ENCODE measurements around the gene TMEM235.

The TMEM235 gene

GRCh38 chr17:78264590-78264989 lies 33.2 kb downstream of the TMEM235 start:
- ChIA-PET POLR2A (interaction anchor here (0.7 kb wide), 1 partner anchor 27 kb away, joined by 5 read pairs; no protein-coding TSS in a partner anchor), CTCF (interaction anchor here (1.2 to 3.8 kb wide), 3 partner anchors 14 to 157 kb away, joined by 4 to 14 read pairs (median 5); no protein-coding TSS in a partner anchor)
- Histone ChIP-seq H3K36me3 (ENCODE audit: control insufficient read depth in 2 of 2, insufficient read depth in 1 of 2, low read length in 2 of 2) (no peaks in the 10 kb centered on the region), H3K4me1 (ENCODE audit: control insufficient read depth, insufficient read depth, low read length) (peaks cover 8% of the 10 kb centered on the region; the same call in 1 of the 2 replicates), H3K27ac (ENCODE audit: extremely low read depth, low read depth, low read length) (no peak overlapping the region), H3K4me3 (ENCODE audit: low read depth, low read length) (no peak overlapping the region), H3K9me3 (ENCODE audit: control insufficient read depth, insufficient read depth, low read depth, low read length) (no peaks in the 10 kb centered on the region)
- TF ChIP-seq ZNF580 (tag by site-specific recombination; IDR thresholded peaks at IDR 0.05): no peak
- no peak for TF ChIP-seq ZBTB20 (tag by site-specific recombination; IDR thresholded peaks at IDR 0.05)
- TF ChIP-seq KLF16 (tag by site-specific recombination; IDR thresholded peaks at IDR 0.05): no peak
- no peak for TF ChIP-seq GFI1B (tag by site-specific recombination; IDR thresholded peaks at IDR 0.05)
- no peak for TF ChIP-seq ZNF76 (tag by site-specific recombination; IDR thresholded peaks at IDR 0.05; ENCODE audit: borderline replicate concordance, low read depth)

DNA sequence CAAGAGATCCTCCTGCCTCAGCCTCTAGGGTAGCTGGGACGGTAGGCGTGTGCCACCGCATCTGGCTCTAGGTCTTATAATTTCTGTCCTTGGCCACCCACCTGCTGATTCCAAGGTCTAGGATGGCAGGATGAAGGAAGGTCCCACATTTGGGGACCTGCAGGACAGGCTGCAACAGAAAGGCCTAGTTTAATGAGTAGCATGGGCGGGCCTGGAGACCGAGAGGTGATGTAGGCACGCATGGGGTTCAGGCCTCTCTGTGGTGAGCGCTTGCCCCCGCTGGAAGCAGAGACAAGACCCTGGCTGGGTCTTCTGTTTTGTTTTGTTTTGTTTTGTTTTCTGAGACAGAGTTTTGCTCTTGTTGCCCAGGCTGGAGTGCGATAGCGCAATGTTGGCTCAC lies 33.7 kb downstream of the TMEM235 start:
- Histone ChIP-seq H3K4me1 (ENCODE audit: control insufficient read depth, insufficient read depth, low read length) (peaks cover 8% of the 10 kb centered on the region; the same call in 1 of the 2 replicates), H3K9me3 (ENCODE audit: control insufficient read depth, insufficient read depth, low read depth, low read length) (no peaks in the 10 kb centered on the region), H3K27ac (ENCODE audit: extremely low read depth, low read depth, low read length) (no peak overlapping the region), H3K36me3 (ENCODE audit: control insufficient read depth in 2 of 2, insufficient read depth in 1 of 2, low read length in 2 of 2) (no peaks in the 10 kb centered on the region), H3K4me3 (ENCODE audit: low read depth, low read length) (no peak overlapping the region)
- ChIA-PET CTCF (interaction anchor here (0.6 to 3.8 kb wide), 3 partner anchors 14 to 600 kb away, joined by 3 to 14 read pairs (median 5); no protein-coding TSS in a partner anchor), POLR2A (no interaction called here)
- TF ChIP-seq, protein P1, sequence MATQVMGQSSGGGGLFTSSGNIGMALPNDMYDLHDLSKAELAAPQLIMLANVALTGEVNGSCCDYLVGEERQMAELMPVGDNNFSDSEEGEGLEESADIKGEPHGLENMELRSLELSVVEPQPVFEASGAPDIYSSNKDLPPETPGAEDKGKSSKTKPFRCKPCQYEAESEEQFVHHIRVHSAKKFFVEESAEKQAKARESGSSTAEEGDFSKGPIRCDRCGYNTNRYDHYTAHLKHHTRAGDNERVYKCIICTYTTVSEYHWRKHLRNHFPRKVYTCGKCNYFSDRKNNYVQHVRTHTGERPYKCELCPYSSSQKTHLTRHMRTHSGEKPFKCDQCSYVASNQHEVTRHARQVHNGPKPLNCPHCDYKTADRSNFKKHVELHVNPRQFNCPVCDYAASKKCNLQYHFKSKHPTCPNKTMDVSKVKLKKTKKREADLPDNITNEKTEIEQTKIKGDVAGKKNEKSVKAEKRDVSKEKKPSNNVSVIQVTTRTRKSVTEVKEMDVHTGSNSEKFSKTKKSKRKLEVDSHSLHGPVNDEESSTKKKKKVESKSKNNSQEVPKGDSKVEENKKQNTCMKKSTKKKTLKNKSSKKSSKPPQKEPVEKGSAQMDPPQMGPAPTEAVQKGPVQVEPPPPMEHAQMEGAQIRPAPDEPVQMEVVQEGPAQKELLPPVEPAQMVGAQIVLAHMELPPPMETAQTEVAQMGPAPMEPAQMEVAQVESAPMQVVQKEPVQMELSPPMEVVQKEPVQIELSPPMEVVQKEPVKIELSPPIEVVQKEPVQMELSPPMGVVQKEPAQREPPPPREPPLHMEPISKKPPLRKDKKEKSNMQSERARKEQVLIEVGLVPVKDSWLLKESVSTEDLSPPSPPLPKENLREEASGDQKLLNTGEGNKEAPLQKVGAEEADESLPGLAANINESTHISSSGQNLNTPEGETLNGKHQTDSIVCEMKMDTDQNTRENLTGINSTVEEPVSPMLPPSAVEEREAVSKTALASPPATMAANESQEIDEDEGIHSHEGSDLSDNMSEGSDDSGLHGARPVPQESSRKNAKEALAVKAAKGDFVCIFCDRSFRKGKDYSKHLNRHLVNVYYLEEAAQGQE (tag by site-specific recombination; IDR thresholded peaks at IDR 0.05): no peak
- TF ChIP-seq MYNN (tag by site-specific recombination; IDR thresholded peaks at IDR 0.05; ENCODE audit: borderline replicate concordance): no peak
- TF ChIP-seq, protein P2, sequence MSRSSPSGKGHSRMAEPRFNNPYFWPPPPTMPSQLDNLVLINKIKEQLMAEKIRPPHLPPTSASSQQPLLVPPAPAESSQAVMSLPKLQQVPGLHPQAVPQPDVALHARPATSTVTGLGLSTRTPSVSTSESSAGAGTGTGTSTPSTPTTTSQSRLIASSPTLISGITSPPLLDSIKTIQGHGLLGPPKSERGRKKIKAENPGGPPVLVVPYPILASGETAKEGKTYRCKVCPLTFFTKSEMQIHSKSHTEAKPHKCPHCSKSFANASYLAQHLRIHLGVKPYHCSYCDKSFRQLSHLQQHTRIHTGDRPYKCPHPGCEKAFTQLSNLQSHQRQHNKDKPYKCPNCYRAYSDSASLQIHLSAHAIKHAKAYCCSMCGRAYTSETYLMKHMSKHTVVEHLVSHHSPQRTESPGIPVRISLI (tag by site-specific recombination; IDR thresholded peaks at IDR 0.05): no peak
- no peak for TF ChIP-seq ZNF239 (tag by site-specific recombination; IDR thresholded peaks at IDR 0.05)
- TF ChIP-seq ZNF140 (tag by site-specific recombination; IDR thresholded peaks at IDR 0.05): no peak

DNA sequence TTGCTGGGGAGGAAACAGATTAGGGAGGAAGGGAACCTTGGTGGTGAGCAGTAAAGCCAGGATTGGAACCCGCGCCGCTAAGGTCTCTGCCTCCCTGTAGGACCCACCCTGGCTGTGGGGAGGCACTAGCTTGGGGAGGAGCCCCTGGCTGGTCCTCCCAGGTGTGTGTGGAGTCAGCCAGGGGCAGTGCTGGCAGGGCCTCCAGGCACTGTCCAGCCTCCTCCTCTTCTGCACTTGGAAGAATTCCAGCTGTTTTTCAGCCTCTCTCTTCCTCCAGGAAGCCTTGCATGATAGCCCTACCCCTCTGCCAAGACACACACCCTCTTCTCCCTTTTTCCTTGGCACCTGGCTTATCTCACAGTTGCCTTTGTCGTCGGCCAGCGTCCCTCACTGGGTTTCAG lies 34.8 kb downstream of the TMEM235 start:
- ChIA-PET CTCF (no interaction called here), POLR2A (interaction anchor here (1.2 kb wide), 1 partner anchor 15 kb away, joined by 3 read pairs; no protein-coding TSS in a partner anchor)
- Histone ChIP-seq H3K9me3 (ENCODE audit: control insufficient read depth, insufficient read depth, low read depth, low read length) (no peaks in the 10 kb centered on the region), H3K27ac (ENCODE audit: extremely low read depth, low read depth, low read length) (no peak overlapping the region), H3K4me3 (ENCODE audit: low read depth, low read length) (no peak overlapping the region), H3K4me1 (ENCODE audit: control insufficient read depth, insufficient read depth, low read length) (peaks cover 8% of the 10 kb centered on the region; the same call in 1 of the 2 replicates), H3K36me3 (ENCODE audit: control insufficient read depth in 2 of 2, insufficient read depth in 1 of 2, low read length in 2 of 2) (no peaks in the 10 kb centered on the region)
- TF ChIP-seq, protein P1 (tag by site-specific recombination; IDR thresholded peaks at IDR 0.05): peak; percentile 40; the same call in 1 of the 2 replicates
- TF ChIP-seq WT1 (tag by site-specific recombination; IDR thresholded peaks at IDR 0.05) (0 out of 2 replicates have a peak, but pooled peaks have one; percentile 10), ZNF585B (tag by site-specific recombination; IDR thresholded peaks at IDR 0.05) (no peak), ZNF501 (tag by site-specific recombination; IDR thresholded peaks at IDR 0.05) (no peak), IKZF3 (tag by site-specific recombination; IDR thresholded peaks at IDR 0.05) (no peak), ZNF391 (tag by site-specific recombination; IDR thresholded peaks at IDR 0.05; ENCODE audit: borderline replicate concordance, low read depth) (no peak)
- TF ChIP-seq, protein P3, sequence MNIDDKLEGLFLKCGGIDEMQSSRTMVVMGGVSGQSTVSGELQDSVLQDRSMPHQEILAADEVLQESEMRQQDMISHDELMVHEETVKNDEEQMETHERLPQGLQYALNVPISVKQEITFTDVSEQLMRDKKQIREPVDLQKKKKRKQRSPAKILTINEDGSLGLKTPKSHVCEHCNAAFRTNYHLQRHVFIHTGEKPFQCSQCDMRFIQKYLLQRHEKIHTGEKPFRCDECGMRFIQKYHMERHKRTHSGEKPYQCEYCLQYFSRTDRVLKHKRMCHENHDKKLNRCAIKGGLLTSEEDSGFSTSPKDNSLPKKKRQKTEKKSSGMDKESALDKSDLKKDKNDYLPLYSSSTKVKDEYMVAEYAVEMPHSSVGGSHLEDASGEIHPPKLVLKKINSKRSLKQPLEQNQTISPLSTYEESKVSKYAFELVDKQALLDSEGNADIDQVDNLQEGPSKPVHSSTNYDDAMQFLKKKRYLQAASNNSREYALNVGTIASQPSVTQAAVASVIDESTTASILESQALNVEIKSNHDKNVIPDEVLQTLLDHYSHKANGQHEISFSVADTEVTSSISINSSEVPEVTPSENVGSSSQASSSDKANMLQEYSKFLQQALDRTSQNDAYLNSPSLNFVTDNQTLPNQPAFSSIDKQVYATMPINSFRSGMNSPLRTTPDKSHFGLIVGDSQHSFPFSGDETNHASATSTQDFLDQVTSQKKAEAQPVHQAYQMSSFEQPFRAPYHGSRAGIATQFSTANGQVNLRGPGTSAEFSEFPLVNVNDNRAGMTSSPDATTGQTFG (tag by site-specific recombination; IDR thresholded peaks at IDR 0.05; ENCODE audit: borderline replicate concordance): no peak

Data from HEK293 (cell line).